ENCODE results near the gene BLNK. TPM values are rescaled to one million over a fixed set of nuclear protein-coding genes. Genes with fewer than 3 reads are reported as not detected.

Gene BLNK
- total and polyA plus RNA-seq, 9 donors = 0.65 to 6.0 (median 2.2) TPM

DNA sequence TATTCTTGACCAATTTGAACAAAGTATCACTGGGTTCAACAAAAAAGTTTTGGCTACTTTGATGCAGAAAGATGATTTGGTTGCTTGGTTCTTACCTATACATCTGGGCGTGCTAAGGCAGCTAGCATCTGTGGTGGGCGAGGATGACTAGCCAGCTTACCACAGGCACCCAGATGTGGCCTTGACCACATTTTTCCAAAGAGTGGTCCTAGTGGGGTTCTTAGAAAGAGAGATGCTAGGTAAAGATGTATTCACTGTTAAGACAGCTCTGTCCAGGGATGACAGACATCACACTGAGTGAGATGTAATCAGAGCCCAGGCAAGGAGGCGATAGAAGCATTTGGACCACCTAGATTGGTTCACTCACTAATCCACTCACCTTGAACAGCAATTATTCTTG, 33.6 kb upstream of the BLNK start:
- 89 to 95% (median 90%) methylated on average over 3 of the region's 3 CpGs for WGBS, 3 donors
- intact Hi-C loops (cut with DNase I) = no loop called here
- H3K27me3 ChIP-seq = no peaks in the 10 kb centered on the region
- H3K4me1 ChIP-seq (ENCODE audit: insufficient read depth) = peaks cover 6% of the 10 kb centered on the region
- no peak for DNase-seq
- H3K4me3 ChIP-seq = no peak overlapping the region
- H3K27ac ChIP-seq = no peak overlapping the region
- no peaks in the 10 kb centered on the region for H3K9me3 ChIP-seq
- TF ChIP-seq EP300 (IDR thresholded peaks at IDR 0.05) = no peak
- no peak for TF ChIP-seq POLR2A (IDR thresholded peaks at IDR 0.05)
- TF ChIP-seq, protein P1, sequence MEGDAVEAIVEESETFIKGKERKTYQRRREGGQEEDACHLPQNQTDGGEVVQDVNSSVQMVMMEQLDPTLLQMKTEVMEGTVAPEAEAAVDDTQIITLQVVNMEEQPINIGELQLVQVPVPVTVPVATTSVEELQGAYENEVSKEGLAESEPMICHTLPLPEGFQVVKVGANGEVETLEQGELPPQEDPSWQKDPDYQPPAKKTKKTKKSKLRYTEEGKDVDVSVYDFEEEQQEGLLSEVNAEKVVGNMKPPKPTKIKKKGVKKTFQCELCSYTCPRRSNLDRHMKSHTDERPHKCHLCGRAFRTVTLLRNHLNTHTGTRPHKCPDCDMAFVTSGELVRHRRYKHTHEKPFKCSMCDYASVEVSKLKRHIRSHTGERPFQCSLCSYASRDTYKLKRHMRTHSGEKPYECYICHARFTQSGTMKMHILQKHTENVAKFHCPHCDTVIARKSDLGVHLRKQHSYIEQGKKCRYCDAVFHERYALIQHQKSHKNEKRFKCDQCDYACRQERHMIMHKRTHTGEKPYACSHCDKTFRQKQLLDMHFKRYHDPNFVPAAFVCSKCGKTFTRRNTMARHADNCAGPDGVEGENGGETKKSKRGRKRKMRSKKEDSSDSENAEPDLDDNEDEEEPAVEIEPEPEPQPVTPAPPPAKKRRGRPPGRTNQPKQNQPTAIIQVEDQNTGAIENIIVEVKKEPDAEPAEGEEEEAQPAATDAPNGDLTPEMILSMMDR (IDR thresholded peaks at IDR 0.05) = no peak
- no peaks in the 10 kb centered on the region for H3K36me3 ChIP-seq

DNA sequence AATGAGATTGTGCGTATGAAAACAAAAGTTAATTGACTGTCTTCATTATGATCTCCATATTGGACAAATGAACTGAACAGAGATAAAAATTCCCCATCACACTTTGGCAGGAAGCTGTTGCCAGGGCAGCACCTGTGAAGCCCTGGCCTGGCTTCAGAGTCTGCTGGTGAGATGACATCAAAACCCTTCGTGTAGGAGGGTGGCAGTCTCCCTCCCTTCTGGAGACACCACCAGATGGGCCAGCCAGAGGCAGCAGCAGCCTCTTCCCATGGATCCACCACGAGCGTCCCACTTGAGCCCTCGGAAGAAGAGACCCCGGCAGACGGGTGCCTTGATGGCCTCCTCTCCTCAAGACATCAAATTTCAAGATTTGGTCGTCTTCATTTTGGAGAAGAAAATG, 32.9 kb upstream of the BLNK start, which contains the start of gene DNTT:
DNTT (plus strand) TSS at position 205 of the 400 bp plus-strand sequence; CDS start at position 269, 64 bp downstream.
- TF ChIP-seq POLR2A (IDR thresholded peaks at IDR 0.05) (no peak), EP300 (IDR thresholded peaks at IDR 0.05) (no peak)
- TF ChIP-seq, protein P1 (IDR thresholded peaks at IDR 0.05) = no peak
- intact Hi-C loops (cut with DNase I) = no loop called here
- no peak for DNase-seq
- 79 to 87% (median 86%) methylated on average over 8 of the region's 8 CpGs for WGBS, 3 donors
- no peaks in the 10 kb centered on the region for H3K9me3 ChIP-seq
- no peaks in the 10 kb centered on the region for H3K36me3 ChIP-seq
- H3K27me3 ChIP-seq = no peaks in the 10 kb centered on the region
- no peak within 1 kb of the TSS for H3K4me3 ChIP-seq
- peaks cover 4% of the 10 kb centered on the region for H3K4me1 ChIP-seq (ENCODE audit: insufficient read depth)
- H3K27ac ChIP-seq = no peak within 1 kb of the TSS

GRCh38 chr10:96301616-96302015, 30.2 kb upstream of the BLNK start:
- Histone ChIP-seq H3K4me3 (no peak overlapping the region), H3K27me3 (no peaks in the 10 kb centered on the region), H3K27ac (no peak overlapping the region), H3K36me3 (no peaks in the 10 kb centered on the region), H3K4me1 (ENCODE audit: insufficient read depth) (no peaks in the 10 kb centered on the region), H3K9me3 (no peaks in the 10 kb centered on the region)
- intact Hi-C loops (cut with DNase I) = no loop called here
- WGBS, 3 donors = 50 to 74% (median 56%) methylated on average over 1 of the region's 1 CpG
- no peak for TF ChIP-seq EP300 (IDR thresholded peaks at IDR 0.05)
- TF ChIP-seq, protein P1 (IDR thresholded peaks at IDR 0.05) = no peak
- TF ChIP-seq POLR2A (IDR thresholded peaks at IDR 0.05) = no peak
- DNase-seq = no peak

DNA sequence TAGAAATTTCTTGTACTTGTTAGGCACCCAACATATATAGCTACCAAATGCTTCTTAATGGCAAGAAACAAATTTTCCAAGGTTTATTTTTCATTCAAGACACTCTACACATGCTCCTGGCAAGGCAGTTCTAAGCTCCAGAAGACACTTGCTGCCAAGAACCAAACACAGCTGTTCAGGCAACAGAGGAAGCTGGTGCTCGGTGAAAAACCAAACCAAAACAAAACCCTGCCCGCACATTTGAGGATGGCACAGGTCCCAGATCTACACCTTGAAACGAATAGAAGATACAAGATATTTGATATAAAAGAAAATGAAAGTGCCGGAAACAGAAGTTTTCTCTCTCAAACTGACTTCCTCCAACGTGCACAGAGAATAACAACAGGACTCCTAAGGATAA, 28.0 kb upstream of the BLNK start:
- H3K36me3 ChIP-seq = no peaks in the 10 kb centered on the region
- H3K4me3 ChIP-seq = no peak overlapping the region
- H3K27me3 ChIP-seq = no peaks in the 10 kb centered on the region
- DNase-seq = no peak
- no peaks in the 10 kb centered on the region for H3K4me1 ChIP-seq (ENCODE audit: insufficient read depth)
- H3K27ac ChIP-seq = no peak overlapping the region
- H3K9me3 ChIP-seq = no peaks in the 10 kb centered on the region
- TF ChIP-seq POLR2A (IDR thresholded peaks at IDR 0.05) (no peak), EP300 (IDR thresholded peaks at IDR 0.05) (no peak)
- 2 to 15% (median 2%) methylated on average over 5 of the region's 5 CpGs for WGBS, 3 donors
- intact Hi-C loops (cut with DNase I) = no loop called here

DNA sequence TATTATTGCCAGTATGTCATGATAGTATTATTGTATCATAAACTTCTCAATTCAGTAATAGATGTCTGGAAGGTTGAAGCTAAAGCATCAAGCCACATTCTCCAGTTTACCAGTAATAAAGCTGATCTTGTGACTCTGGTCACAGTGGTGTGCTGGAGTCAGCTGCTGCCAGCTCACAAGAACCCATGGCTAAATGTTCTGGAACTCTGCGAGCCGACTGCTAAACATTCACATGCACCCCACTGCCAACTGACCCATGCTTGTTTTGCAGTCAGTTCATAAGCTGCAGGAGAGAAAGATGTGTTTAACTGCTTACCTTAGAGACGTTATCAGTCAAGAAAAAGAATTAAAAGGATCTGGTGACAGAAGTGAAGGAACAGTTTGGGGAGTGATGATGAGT, 27.0 kb upstream of the BLNK start:
- H3K4me3 ChIP-seq = no peak overlapping the region
- intact Hi-C loops (cut with DNase I) = no loop called here
- WGBS, 3 donors = 71 to 83% (median 75%) methylated on average over 3 of the region's 3 CpGs
- no peaks in the 10 kb centered on the region for H3K27me3 ChIP-seq
- no peaks in the 10 kb centered on the region for H3K4me1 ChIP-seq (ENCODE audit: insufficient read depth)
- TF ChIP-seq POLR2A (IDR thresholded peaks at IDR 0.05) (no peak), EP300 (IDR thresholded peaks at IDR 0.05) (no peak)
- TF ChIP-seq, protein P1 (IDR thresholded peaks at IDR 0.05) = no peak
- no peaks in the 10 kb centered on the region for H3K9me3 ChIP-seq
- no peaks in the 10 kb centered on the region for H3K36me3 ChIP-seq
- DNase-seq = no peak
- H3K27ac ChIP-seq = no peak overlapping the region
